HG02852 (cell line): ENCODE results near the gene CADM2.
"Not testable (repeated sequence)": the region's sequence is repeated elsewhere in the genome, so short reads cannot be mapped to it uniquely, and the experiment has no call there.

ENCODE experiments used
- ATAC-seq: cut with Tn5 transposase; IDR thresholded peaks from one replicate; pipeline ENCODE4 v1.9.1; 2021; ENCODE audit warnings: mild to moderate bottlenecking, moderate library complexity; ENCODE audit not compliant: unreplicated experiment

CADM2 gene

DNA sequence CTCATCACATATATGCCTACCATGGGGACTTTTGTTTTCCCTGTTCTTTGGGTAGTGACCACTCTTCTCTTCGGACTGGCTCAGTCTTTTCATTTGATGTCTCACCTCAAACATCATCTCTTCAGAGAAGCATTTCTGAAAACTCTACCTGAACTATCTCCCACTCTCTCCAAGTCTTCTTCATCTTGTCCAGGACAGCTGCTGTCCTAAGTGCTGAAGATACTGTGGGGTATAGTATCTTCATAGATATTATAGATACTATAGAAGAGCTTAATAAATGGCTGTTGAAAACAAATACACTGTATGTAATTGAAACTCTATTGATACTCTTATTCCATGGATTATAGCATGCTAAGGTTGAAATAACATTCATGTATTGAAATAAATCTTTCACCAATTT lies 672.3 kb downstream of the CADM2 start:
- no peak for ATAC-seq

- no peak for ATAC-seq
Measured at GRCh38 chr3:85632921-85633320, 674.1 kb downstream of the CADM2 start.

DNA sequence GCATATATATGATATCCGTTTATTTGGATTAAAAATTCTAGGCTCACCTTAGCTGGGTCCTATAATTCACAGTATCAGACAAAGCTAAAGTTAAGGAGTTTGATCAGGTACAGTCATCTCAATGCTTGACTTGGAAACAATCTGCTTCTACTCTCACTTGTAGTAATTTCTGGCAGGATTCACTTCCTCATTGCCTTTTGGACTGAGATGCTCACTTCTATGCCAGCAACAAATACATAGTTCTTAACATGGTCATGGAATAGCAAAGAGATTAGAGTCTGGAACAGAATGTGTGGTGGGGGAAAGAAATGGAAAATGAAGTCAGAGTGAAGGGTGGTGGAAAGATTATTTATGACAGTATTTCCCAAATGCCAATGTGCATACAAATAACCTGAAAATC lies 693.6 kb downstream of the CADM2 start:
- ATAC-seq, result no peak

DNA sequence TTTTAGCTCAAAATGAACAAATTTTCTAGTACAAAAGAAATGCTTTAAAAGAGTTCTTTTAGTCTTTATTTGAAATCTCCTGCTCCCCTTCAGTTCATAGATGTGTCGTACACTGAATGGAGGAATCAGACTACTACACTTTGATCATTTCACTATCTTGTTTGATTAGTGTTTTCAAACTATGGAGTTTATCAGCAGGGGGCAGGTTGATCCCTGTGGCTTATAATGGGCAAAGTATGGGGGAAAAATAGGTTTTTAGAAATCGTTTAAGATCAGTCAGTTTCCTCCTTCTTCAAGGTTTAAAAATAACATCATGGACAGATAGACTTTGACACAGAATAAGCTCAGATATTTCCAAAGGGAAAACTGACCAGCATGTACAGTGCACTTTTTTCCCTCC lies 701.7 kb downstream of the CADM2 start:
- no peak for ATAC-seq

DNA sequence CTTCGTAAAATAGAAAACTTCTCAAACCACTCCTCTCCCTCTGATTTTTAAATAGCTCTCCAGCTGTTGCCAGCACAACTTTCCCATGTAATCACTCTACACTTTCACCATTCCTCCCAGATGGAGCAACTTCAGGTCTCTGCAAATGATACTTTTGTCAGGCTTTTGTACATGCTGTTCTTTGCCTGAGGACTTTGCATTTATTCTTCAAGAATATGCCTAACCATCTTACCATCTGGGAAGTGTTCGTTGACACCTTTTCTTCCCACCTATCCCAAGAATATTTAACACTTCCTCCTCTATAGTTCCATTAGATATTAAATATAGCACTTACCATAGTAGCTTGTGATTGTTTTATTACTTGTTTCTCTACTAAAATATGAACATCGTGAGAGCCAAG lies 703.7 kb downstream of the CADM2 start:
- ATAC-seq, result no peak

DNA sequence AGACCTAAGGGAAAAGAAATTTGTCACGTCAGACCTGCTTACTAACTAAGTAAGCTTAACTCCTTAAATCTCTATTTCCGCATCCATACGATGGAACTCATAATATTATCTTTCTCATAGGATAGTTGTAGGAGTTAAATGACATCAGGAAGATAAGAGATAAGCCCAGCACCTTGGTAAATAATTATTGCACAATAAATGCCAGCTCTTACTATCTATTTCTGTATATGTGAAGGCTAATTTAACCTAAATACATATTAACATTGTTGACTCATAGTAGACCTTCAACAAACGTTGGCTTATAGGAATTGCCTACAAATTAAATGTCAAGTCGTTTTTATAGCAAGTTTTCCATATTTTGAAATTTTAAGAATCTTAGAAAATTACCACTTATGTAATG lies 709.0 kb downstream of the CADM2 start:
- ATAC-seq, result no peak

- no peak for ATAC-seq
Measured at GRCh38 chr3:85670634-85671205, 711.9 kb downstream of the CADM2 start.

DNA sequence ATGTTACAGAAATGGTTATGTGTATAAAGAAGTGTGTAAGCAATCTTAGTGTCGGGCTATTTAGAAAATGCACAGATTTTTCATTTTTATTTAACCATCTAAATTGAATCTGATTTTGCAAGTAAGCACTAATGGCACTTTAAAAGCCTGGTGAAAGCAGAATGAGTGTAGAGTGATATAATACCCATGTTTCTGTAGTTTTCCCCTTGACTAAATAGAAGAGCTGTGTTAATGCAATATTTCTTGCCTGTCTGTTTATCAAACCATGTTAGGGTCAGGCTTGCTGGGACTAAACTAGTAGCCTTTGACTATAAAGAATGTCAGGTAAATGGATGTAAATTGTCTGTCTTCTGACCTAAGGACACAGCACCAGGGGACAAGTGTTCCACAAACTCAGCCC lies 714.0 kb downstream of the CADM2 start:
- no peak for ATAC-seq

- ATAC-seq, result no peak
Measured at GRCh38 chr3:85678713-85679112, 719.9 kb downstream of the CADM2 start.

GRCh38 chr3:85681906-85682305 lies 723.1 kb downstream of the CADM2 start:
- ATAC-seq, result no peak

- no peak for ATAC-seq
Measured at GRCh38 chr3:85691196-85691595, 732.4 kb downstream of the CADM2 start.

DNA sequence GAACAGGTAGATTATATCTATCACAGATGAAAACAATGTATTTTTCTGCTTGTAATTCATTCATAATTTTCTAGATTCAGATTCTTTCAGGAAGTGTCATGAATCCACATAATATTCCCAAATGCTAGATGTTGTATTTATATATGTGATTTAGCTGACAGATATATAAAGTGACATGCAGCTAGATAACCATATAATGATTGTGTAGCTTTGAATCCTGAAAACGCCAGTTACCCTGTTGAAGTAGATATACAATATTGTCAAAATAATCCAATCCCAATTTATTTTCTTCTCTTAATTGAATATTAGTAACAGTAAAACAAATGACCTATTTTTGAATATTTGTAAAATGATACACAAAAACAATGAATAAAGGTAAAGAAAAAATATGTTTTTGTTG lies 738.4 kb downstream of the CADM2 start:
- no peak for ATAC-seq

GRCh38 chr3:85706130-85706529 lies 747.3 kb downstream of the CADM2 start:
- no peak for ATAC-seq

DNA sequence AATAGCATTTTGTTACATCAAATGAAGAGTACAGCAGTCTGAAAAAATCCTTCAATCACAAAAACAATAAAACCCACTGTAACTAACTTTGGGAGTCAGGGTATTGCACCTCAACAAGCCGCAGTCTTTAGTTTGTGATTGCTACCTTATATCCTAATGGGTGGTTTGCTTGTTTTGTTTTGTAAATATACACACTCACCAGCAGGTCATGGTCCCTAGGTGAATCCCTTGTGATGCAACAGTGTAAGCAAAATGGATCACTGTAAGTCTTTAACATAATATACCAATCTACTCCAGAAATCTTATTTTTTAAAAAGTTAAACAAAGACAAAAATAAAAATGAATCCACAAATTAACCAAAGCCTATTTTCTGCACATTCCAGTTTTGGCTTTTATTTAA lies 749.5 kb downstream of the CADM2 start:
- ATAC-seq, result not testable (repeated sequence)

- no peak for ATAC-seq
Measured at GRCh38 chr3:85709346-85709892, 750.6 kb downstream of the CADM2 start.

DNA sequence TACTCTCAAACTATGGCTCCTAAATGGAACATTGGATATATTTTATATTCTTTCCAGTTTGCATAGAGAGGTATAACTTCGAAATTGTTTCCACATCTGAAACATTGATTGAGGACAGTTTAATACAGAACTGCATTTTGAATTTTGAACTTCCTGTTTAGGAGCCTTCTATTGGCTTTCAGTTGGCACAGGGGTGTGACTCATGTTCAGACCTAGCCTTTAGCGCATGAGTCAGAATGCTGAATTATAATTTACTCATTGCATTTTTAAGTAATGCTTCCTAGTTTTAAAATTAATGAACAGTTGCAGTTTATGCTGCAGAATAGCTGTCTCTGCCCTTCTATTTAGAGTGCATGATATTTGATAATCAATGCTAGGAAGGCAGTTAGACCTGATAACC lies 751.7 kb downstream of the CADM2 start:
- ATAC-seq, result no peak

- no peak for ATAC-seq
Measured at GRCh38 chr3:85721409-85722145, 762.8 kb downstream of the CADM2 start.

DNA sequence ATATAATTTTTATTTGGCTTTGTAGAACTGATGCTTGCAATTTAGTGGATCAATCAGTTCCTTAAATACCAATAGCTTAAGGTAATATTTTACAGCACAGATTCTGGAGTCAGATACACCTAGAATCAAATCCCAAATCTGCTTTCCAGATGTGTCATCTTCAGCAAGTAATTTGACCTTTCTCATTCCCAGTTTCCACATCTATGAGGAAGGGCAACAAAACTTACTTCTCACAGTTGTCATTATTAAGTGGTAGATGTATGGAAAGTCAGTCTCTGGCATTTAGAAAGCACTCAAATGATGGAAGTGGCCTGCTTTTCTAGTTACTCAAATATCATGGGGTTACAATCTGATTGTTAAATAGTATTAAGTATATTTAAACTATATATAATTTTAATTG lies 767.0 kb downstream of the CADM2 start:
- ATAC-seq, result no peak

DNA sequence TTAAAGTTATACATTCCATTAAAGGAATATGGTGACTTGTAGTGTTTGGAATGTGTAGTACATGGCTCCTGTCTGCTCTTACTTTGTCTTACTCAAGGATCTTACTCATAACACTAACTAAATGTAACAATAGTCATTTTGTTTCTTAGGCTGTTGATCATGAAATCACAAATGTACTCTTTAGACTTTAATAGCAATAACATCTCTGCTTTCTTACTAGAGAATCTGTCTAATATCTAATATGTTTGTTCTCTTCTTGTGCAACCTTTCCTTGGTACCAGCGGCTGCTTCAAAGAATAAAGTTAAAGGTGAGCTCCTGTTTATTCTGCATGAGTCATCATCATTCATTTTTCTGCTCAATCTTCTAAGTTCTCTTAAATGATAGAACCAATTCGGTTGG lies 767.5 kb downstream of the CADM2 start:
- ATAC-seq, result no peak

DNA sequence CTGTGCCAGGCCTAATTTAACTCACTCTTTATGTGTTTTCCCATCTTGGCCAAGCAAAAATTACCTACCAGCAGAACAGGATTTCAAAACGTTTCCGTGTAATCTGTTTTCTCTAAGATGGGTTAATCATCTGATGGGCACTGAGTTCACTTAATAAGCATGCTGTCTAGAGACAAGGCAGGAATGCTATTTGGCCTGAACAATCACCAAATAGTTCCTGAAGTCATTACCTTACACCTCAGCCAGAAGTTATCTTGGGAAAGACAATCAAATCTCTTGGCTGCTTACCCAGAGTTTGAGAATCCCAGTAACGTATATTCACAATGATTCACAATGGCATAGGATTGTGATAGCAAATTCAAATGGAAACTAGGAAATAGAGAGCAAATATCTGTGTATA lies 779.1 kb downstream of the CADM2 start:
- no peak for ATAC-seq

GRCh38 chr3:85740561-85740960 lies 781.8 kb downstream of the CADM2 start:
- ATAC-seq, result no peak

DNA sequence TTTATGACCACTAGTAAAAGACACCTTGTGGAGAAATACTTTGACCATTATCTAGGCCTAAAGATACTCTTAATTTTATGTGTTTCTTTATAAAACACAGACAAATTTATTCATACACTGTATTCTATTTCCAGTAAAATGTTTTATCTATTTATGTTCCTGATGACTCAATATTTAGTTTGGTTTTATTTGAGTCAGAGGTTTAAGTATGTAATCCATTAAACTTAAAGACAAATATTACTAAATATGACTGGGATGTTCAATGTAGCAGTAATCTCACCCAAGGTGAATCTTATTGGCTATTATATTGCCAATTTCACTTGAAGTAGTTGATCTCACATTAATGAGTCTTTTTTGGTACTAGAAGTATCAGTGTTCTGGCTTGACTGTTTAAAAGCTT lies 799.7 kb downstream of the CADM2 start:
- no peak for ATAC-seq

- ATAC-seq, result no peak
Measured at GRCh38 chr3:85760342-85760741, 801.6 kb downstream of the CADM2 start.
